H9 (cell line): ENCODE measurements around the gene PPP1R14B. TPM values are rescaled to one million over a fixed set of nuclear protein-coding genes. Genes with fewer than 3 reads are reported as not detected.
A peak's percentile ranks its signal among the peaks of the same experiment; 100 is the strongest.

Source experiments
- DNase-seq: peaks from one replicate; pipeline ENCODE4 v3.0.0-alpha.2; 2017
- H2AFZ ChIP-seq: one replicate; pipeline ENCODE4 v1.6.1; 2013; ENCODE audit warnings: mild to moderate bottlenecking, low read length, control low read depth, moderate library complexity
- H2AK5ac ChIP-seq: 2 replicates; pipeline ENCODE4 v1.6.1; 2013; ENCODE audit warnings: low read length, control low read depth, mixed read lengths; ENCODE audit not compliant: insufficient read length
- H2BK120ac ChIP-seq: one replicate; pipeline ENCODE4 v1.6.1; 2013; ENCODE audit warnings: low read depth, mild to moderate bottlenecking, low read length, control low read depth, inconsistent platforms; ENCODE audit not compliant: poor library complexity, severe bottlenecking
- H2BK12ac ChIP-seq: 2 replicates; pipeline ENCODE4 v1.6.1; 2013; ENCODE audit warnings: low read length, control low read depth, mixed read lengths, low read depth; ENCODE audit not compliant: insufficient read length
- H2BK15ac ChIP-seq: 2 replicates; pipeline ENCODE4 v1.6.1; 2013; ENCODE audit warnings: low read depth, low read length, control low read depth
- H2BK20ac ChIP-seq: one replicate; pipeline ENCODE4 v1.6.1; 2013; ENCODE audit warnings: low read depth, mild to moderate bottlenecking, low read length, control low read depth, inconsistent platforms; ENCODE audit not compliant: poor library complexity, severe bottlenecking
- H2BK5ac ChIP-seq: 2 replicates; pipeline ENCODE4 v1.6.1; 2013; ENCODE audit warnings: low read length, control low read depth, mixed read lengths; ENCODE audit not compliant: insufficient read length
- H3K14ac ChIP-seq: 2 replicates; pipeline ENCODE4 v1.6.1; 2013; ENCODE audit warnings: low read length, control low read depth; ENCODE audit not compliant: insufficient read depth
- H3K18ac ChIP-seq: 2 replicates; pipeline ENCODE4 v1.6.1; 2013; ENCODE audit warnings: low read depth, mild to moderate bottlenecking, mixed read lengths, low read length, control low read depth; ENCODE audit not compliant: insufficient read length
- H3K23ac ChIP-seq: 2 replicates; pipeline ENCODE4 v1.6.1; 2013; ENCODE audit warnings: low read length, control low read depth, mixed read lengths, low read depth; ENCODE audit not compliant: insufficient read length
- H3K23me2 ChIP-seq: 2 replicates; pipeline ENCODE4 v1.6.1; 2013; ENCODE audit warnings: low read depth, mild to moderate bottlenecking, mixed read lengths, low read length, control low read depth; ENCODE audit not compliant: insufficient read length, poor library complexity, severe bottlenecking
- H3K27ac ChIP-seq: 2 replicates; pipeline ENCODE4 v1.5.1; 2013; ENCODE audit warnings: low read length, control low read depth, mixed read lengths, low read depth; ENCODE audit not compliant: insufficient read length
- H3K27me3 ChIP-seq: 2 replicates; pipeline ENCODE4 v1.6.1; 2013; ENCODE audit warnings: low read length, control low read depth, inconsistent platforms; ENCODE audit not compliant: insufficient read depth
- H3K4ac ChIP-seq: 2 replicates; pipeline ENCODE4 v1.6.1; 2013; ENCODE audit warnings: low read depth, mild to moderate bottlenecking, control low read depth, inconsistent platforms, low read length, moderate library complexity
- H3K4me1 ChIP-seq: 2 replicates; pipeline ENCODE4 v1.6.1; 2013; ENCODE audit warnings: low read length, control low read depth, inconsistent platforms; ENCODE audit not compliant: insufficient read depth
- H3K4me2 ChIP-seq: 2 replicates; pipeline ENCODE4 v1.6.1; 2013; ENCODE audit warnings: low read length, control low read depth, mixed read lengths; ENCODE audit not compliant: insufficient read length, insufficient read depth
- H3K56ac ChIP-seq: 2 replicates; pipeline ENCODE4 v1.6.1; 2013; ENCODE audit warnings: low read depth, mild to moderate bottlenecking, mixed read lengths, low read length, control low read depth; ENCODE audit not compliant: insufficient read length
- H3K79me1 ChIP-seq: 2 replicates; pipeline ENCODE4 v1.6.1; 2013; ENCODE audit warnings: low read depth, mild to moderate bottlenecking, moderate library complexity, low read length, control low read depth, inconsistent platforms; ENCODE audit not compliant: insufficient read depth, poor library complexity, severe bottlenecking
- H3K79me2 ChIP-seq: 2 replicates; pipeline ENCODE4 v1.6.1; 2013; ENCODE audit warnings: low read length, control low read depth, inconsistent platforms; ENCODE audit not compliant: insufficient read depth
- H3K9ac ChIP-seq: 2 replicates; pipeline ENCODE4 v1.6.1; 2013; ENCODE audit warnings: low read length, control low read depth, mixed read lengths; ENCODE audit not compliant: insufficient read length; ENCODE audit errors: extremely low read depth
- H3K9me3 ChIP-seq: one replicate; pipeline ENCODE4 v1.6.1; 2013; ENCODE audit warnings: low read depth, low read length, inconsistent platforms; ENCODE audit not compliant: control insufficient read depth
- H3T11ph ChIP-seq: one replicate; pipeline ENCODE4 v1.6.1; 2013; ENCODE audit warnings: mild to moderate bottlenecking, low read length, control low read depth, inconsistent platforms
- H4K20me1 ChIP-seq: one replicate; pipeline ENCODE4 v1.6.1; 2013; ENCODE audit not compliant: control insufficient read depth, insufficient read length, insufficient read depth
- H4K5ac ChIP-seq: 2 replicates; pipeline ENCODE4 v1.6.1; 2013; ENCODE audit warnings: low read depth, mild to moderate bottlenecking, mixed read lengths, low read length, control low read depth; ENCODE audit not compliant: insufficient read length
- H4K8ac ChIP-seq: replicated peaks from 2 replicates; pipeline ENCODE4 v1.6.1; 2013; ENCODE audit warnings: low read length, control low read depth, mixed read lengths, low read depth; ENCODE audit not compliant: insufficient read length
- H4K91ac ChIP-seq: 2 replicates; pipeline ENCODE4 v1.6.1; 2013; ENCODE audit warnings: low read depth, mild to moderate bottlenecking, moderate library complexity, mixed read lengths, low read length, control low read depth; ENCODE audit not compliant: insufficient read length
- H3K27ac Mint-ChIP-seq, 3 experiments: 2 replicates in 2 of 3; 3 replicates in 1 of 3; pipeline ENCODE4 v1.8.0; 2020 to 2021; ENCODE audit warnings: mixed read lengths in 3 of 3, mild to moderate bottlenecking in 1 of 3, moderate library complexity in 1 of 3
- H3K27me3 Mint-ChIP-seq: 2 replicates; pipeline ENCODE4 v1.8.0; 2021; ENCODE audit warnings: low read depth, mild to moderate bottlenecking, moderate library complexity, mixed read lengths
- H3K36me3 Mint-ChIP-seq, 3 experiments: 2 replicates in 2 of 3; 3 replicates in 1 of 3; pipeline ENCODE4 v1.8.0; 2020 to 2021; ENCODE audit warnings: low read depth in 3 of 3, mixed read lengths in 3 of 3; ENCODE audit not compliant: insufficient read depth in 1 of 3
- H3K4me1 Mint-ChIP-seq, 2 experiments: 2 replicates each; pipeline ENCODE4 v1.8.0; 2020; ENCODE audit warnings: mixed read lengths in 2 of 2
- H3K4me3 Mint-ChIP-seq, 2 experiments: 2 replicates in 1 of 2; 3 replicates in 1 of 2; pipeline ENCODE4 v1.8.0; 2020 to 2021; ENCODE audit warnings: mild to moderate bottlenecking in 2 of 2, mixed read lengths in 2 of 2, moderate library complexity in 1 of 2
- H3K9me3 Mint-ChIP-seq, 2 experiments: 2 replicates in 1 of 2; 3 replicates in 1 of 2; pipeline ENCODE4 v1.8.0; 2020; ENCODE audit warnings: mild to moderate bottlenecking in 2 of 2, mixed read lengths in 2 of 2, moderate library complexity in 1 of 2
- WGBS: extraction: QIAGEN DNeasy Blood & Tissue Kit; methylation state at CpG from one replicate; pipeline ENCODE4 v1.1.7; 2013; ENCODE audit warnings: missing lambda C conversion rate, low lambda C conversion rate, mixed read lengths; ENCODE audit not compliant: insufficient read length; ENCODE audit errors: extremely low coverage; 5-methylcytosine and 5-hydroxymethylcytosine counted together
- total RNA-seq: library from RNA; stranded (reverse); gene quantifications from 2 replicates; pipeline ENCODE4 v1.2.1, GENCODE V29; 2021
- TF ChIP-seq, protein P1 (sequence below): fragments of 200-600 bp; sonication (generic); conservative IDR thresholded peaks from 3 replicates; pipeline ENCODE4 v1.8.0; 2021; ENCODE audit warnings: antibody characterized with exemption, mild to moderate bottlenecking

Gene PPP1R14B
- total RNA-seq, 1 experiment from 2014 or later: 358 TPM

DNA sequence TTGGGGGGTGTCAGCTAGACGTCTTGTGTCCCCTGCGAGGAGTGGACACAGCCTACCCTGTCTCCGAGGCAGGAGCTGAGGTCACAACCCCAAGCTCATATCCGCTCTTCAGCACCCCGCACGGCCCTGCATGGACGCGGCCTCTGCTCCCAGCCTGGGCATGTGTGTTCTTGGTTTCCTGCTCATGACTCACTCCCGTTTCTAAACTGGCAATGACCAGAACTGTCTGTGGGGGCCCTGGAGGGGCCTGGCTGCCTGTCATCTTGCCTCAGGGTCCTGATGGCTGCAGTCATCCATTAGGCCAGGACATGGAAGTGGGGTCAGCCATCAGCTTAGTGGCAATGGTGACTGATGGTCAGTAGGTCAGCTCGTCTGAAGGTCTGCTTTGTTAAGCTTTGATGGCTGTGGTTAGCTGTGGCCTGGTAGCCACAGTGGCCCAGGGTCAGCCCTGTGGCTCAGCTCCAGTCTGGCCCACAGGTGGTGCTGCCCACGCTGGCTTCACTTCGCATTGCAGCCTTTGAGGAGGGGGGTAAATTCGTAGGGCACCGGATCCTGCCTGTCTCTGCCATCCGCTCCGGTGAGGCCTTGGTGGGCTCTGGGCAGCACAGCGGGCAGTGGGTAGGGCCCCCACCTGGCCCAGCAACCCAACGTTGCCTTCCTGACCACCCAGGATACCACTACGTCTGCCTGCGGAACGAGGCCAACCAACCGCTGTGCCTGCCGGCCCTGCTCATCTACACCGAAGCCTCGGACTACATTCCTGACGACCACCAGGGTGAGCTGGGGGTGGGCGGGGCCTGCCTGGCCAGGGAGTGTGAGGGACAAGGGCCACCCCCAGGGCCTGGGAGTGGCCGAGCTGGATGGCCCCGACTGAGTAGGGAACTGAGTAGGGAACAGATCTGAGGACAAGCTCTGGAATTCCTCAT, 16.5 kb upstream of the PPP1R14B start:
- Histone ChIP-seq H3K18ac (no peak overlapping the region), H2BK20ac (no peak overlapping the region), H2BK12ac (no peak overlapping the region), H3K4me2 (no peak overlapping the region), H3K14ac (no peak overlapping the region; the same call in 1 of the 2 replicates), H2BK5ac (no peak overlapping the region), H3T11ph (no peak overlapping the region), H4K20me1 (no peaks in the 10 kb centered on the region), H3K27ac (no peak overlapping the region), H3K23ac (no peak overlapping the region), H3K27me3 (no peaks in the 10 kb centered on the region), H4K8ac (no peak overlapping the region), H3K79me1 (no peaks in the 10 kb centered on the region), H3K4me1 (no peaks in the 10 kb centered on the region), H3K9me3 (no peaks in the 10 kb centered on the region), H3K79me2 (no peaks in the 10 kb centered on the region), H3K56ac (no peak overlapping the region), H3K4ac (no peak overlapping the region), H3K9ac (no peak overlapping the region), H2AK5ac (no peak overlapping the region), H3K23me2 (no peaks in the 10 kb centered on the region), H2BK15ac (no peak overlapping the region), H2BK120ac (no peak overlapping the region), H4K5ac (no peak overlapping the region), H2AFZ (no peak overlapping the region), H4K91ac (no peak overlapping the region)
- no CpG with 5 or more reads among the region's 29 CpGs for WGBS
- peak; percentile 62 for DNase-seq
- Mint-ChIP-seq H3K27me3 (no peaks in the 10 kb centered on the region), H3K27ac (peak overlapping the region; percentile 31 to 77 (median 49); a peak in 3 of 7 replicates), H3K36me3 (peaks cover 43 to 84% (median 67%) of the 10 kb centered on the region in 3 experiments), H3K4me1 (peaks cover 5 to 12% of the 10 kb centered on the region in 2 experiments; a peak in 3 of 4 replicates), H3K9me3 (no peaks in the 10 kb centered on the region), H3K4me3 (peak overlapping the region in 1 of 2 experiments; percentile 46; a peak in 2 of 5 replicates)
- TF ChIP-seq, protein P1, sequence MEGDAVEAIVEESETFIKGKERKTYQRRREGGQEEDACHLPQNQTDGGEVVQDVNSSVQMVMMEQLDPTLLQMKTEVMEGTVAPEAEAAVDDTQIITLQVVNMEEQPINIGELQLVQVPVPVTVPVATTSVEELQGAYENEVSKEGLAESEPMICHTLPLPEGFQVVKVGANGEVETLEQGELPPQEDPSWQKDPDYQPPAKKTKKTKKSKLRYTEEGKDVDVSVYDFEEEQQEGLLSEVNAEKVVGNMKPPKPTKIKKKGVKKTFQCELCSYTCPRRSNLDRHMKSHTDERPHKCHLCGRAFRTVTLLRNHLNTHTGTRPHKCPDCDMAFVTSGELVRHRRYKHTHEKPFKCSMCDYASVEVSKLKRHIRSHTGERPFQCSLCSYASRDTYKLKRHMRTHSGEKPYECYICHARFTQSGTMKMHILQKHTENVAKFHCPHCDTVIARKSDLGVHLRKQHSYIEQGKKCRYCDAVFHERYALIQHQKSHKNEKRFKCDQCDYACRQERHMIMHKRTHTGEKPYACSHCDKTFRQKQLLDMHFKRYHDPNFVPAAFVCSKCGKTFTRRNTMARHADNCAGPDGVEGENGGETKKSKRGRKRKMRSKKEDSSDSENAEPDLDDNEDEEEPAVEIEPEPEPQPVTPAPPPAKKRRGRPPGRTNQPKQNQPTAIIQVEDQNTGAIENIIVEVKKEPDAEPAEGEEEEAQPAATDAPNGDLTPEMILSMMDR: peak; percentile 19; the same call in 1 of the 3 replicates
